ENCODE results near the gene PCCA. TPM values are rescaled to one million over a fixed set of nuclear protein-coding genes. Genes with fewer than 3 reads are reported as not detected.

The PCCA gene
- total and polyA plus RNA-seq, 2 of the 13 experiments (the other 11 are each of a cell fraction or from before 2014, with no cell fraction given), result 15.0 to 32.2 TPM

GRCh38 chr13:100212904-100213553, 124.1 kb downstream of the PCCA start:
- H3K4me2 ChIP-seq (ENCODE audit: low read depth, low read length), result no peak overlapping the region
- H3K27ac ChIP-seq (ENCODE audit: extremely low read length, insufficient read depth, low read length), result no peak overlapping the region
- no peaks in the 10 kb centered on the region for H4K20me1 ChIP-seq (ENCODE audit: insufficient read depth, low read length)
- CTCF ChIA-PET (ENCODE audit: low intra/inter-chr PET ratio, low total read pairs), result no interaction called here
- no peak for FAIRE-seq
- no peak overlapping the region for H3K9ac ChIP-seq (ENCODE audit: insufficient read depth, low read depth, low read length)
- no peaks in the 10 kb centered on the region for H3K79me2 ChIP-seq (ENCODE audit: insufficient read depth, low read length)
- intact Hi-C loops (cut with micrococcal nuclease; ENCODE audit: unreplicated experiment) (no loop called here), in situ Hi-C loops (cut with HindIII; ENCODE audit: extremely low pct_ligation_motif_present, low pct_unique_long_range_greater_than_20kb) (no loop called here)
- WGBS (ENCODE audit: low lambda C conversion rate), result 73% methylated on average over 2 of the region's 2 CpGs
- no peak for DNase-seq (ENCODE audit: low spot score)
- no TSS peak for BruUV-seq (replicated peaks)
- no peaks in the 10 kb centered on the region for H3K4me1 ChIP-seq (ENCODE audit: insufficient read depth, low read length)
- H3K9me3 ChIP-seq (ENCODE audit: low read length), result no peaks in the 10 kb centered on the region
- H2AFZ ChIP-seq (ENCODE audit: low read length), result no peak overlapping the region
- H3K4me3 ChIP-seq (replicated peaks in 1 of 3; ENCODE audit: insufficient read depth in 1 of 3, low read depth in 2 of 3, low read length in 3 of 3), result no peak overlapping the region
- POLR2A ChIA-PET, result no interaction called here
- no peaks in the 10 kb centered on the region for H3K27me3 ChIP-seq (ENCODE audit: control insufficient read depth in 1 of 2, insufficient read depth in 2 of 2, low read length in 2 of 2)
- ATAC-seq, result no peak
- peaks cover 3 to 6% of the 10 kb centered on the region in 2 experiments; a peak in 3 of 5 replicates for H3K36me3 ChIP-seq (replicated peaks in 1 of 2; ENCODE audit: control insufficient read depth in 1 of 2, insufficient read depth in 2 of 2, low read length in 2 of 2)
- TF ChIP-seq ZNF770 (CRISPR knock-in tag; IDR thresholded peaks at IDR 0.05) (no peak), ZFP37 (CRISPR knock-in tag; IDR thresholded peaks at IDR 0.05; ENCODE audit: borderline replicate concordance) (no peak), ZNF83 (CRISPR knock-in tag; IDR thresholded peaks at IDR 0.05; ENCODE audit: borderline replicate concordance) (no peak), CENPX (CRISPR knock-in tag; IDR thresholded peaks at IDR 0.05) (no peak), ZBTB7A (CRISPR knock-in tag; IDR thresholded peaks at IDR 0.05) (no peak), E2F1 (CRISPR knock-in tag; IDR thresholded peaks at IDR 0.05) (no peak), RFX1 (IDR thresholded peaks at IDR 0.05) (no peak), ZNF142 (CRISPR knock-in tag; IDR thresholded peaks at IDR 0.05) (no peak)
